ENCODE results near the gene ZC3H10. TPM values are rescaled to one million over a fixed set of nuclear protein-coding genes. Genes with fewer than 3 reads are reported as not detected.
A peak's percentile ranks its signal among the peaks of the same experiment; 100 is the strongest.

The ZC3H10 gene
- total and polyA plus RNA-seq, 2 of the 8 experiments (the other 6 are each of a cell fraction or from before 2014, with no cell fraction given), result 4.0 to 11.2 TPM

GRCh38 chr12:56120158-56120846, 2.2 kb downstream of the ZC3H10 start:
- Histone ChIP-seq H3K56ac (replicated peaks; ENCODE audit: insufficient read length, low read depth, low read length) (no peak overlapping the region), H2BK20ac (ENCODE audit: low read length) (no peak overlapping the region), H3K4ac (replicated peaks; ENCODE audit: insufficient read length, low read depth, low read length) (no peak overlapping the region), H3K36me3 (ENCODE audit: control insufficient read depth in 2 of 4, insufficient read depth in 4 of 4, low read length in 3 of 4) (peaks cover 0 to 19% (median 7%) of the 10 kb centered on the region in 4 experiments; a peak in 7 of 8 replicates), H2BK5ac (ENCODE audit: low read depth, low read length) (no peak overlapping the region), H3K79me2 (ENCODE audit: control insufficient read depth in 1 of 2, insufficient read depth in 2 of 2, low read length in 2 of 2) (peaks cover 3 to 13% of the 10 kb centered on the region in 2 experiments; a peak in 3 of 4 replicates), H3K9me3 (ENCODE audit: insufficient read depth in 2 of 2, low read depth in 1 of 2, low read length in 1 of 2) (no peaks in the 10 kb centered on the region), H2BK120ac (replicated peaks; ENCODE audit: low read depth, low read length) (no peak overlapping the region), H3K18ac (ENCODE audit: extremely low read depth, low read length) (no peak overlapping the region), H3K27me3 (replicated peaks in 1 of 4; ENCODE audit: control insufficient read depth in 3 of 4, extremely low read depth in 1 of 4, insufficient read depth in 3 of 4, low read length in 3 of 4) (no peaks in the 10 kb centered on the region), H3K23me2 (ENCODE audit: low read depth, low read length) (peaks cover 10% of the 10 kb centered on the region), H2BK12ac (ENCODE audit: low read depth, low read length) (no peak overlapping the region), H4K8ac (ENCODE audit: extremely low read depth, insufficient read depth, low read length) (no peak overlapping the region), H4K20me1 (replicated peaks in 1 of 2; ENCODE audit: control insufficient read depth in 1 of 2, insufficient read depth in 2 of 2, low read length in 2 of 2) (peaks cover 0 to 3% of the 10 kb centered on the region in 2 experiments), H2AK5ac (ENCODE audit: low read depth, low read length) (no peak overlapping the region), H3K4me2 (ENCODE audit: insufficient read depth in 1 of 2, low read depth in 2 of 2, low read length in 2 of 2) (0 out of 4 replicates have a peak overlapping the region, but pooled peaks of 1 of the 2 experiments have one; percentile 16), H4K5ac (ENCODE audit: insufficient read length, low read depth, low read length) (no peak overlapping the region), H2BK15ac (ENCODE audit: low read length) (no peak overlapping the region), H3K4me1 (replicated peaks in 1 of 4; ENCODE audit: control insufficient read depth in 3 of 4, insufficient read depth in 4 of 4, low read length in 3 of 4) (peaks cover 0 to 9% (median 5%) of the 10 kb centered on the region in 4 experiments; a peak in 5 of 7 replicates), H2AFZ (ENCODE audit: low read length) (no peak overlapping the region), H3K23ac (ENCODE audit: insufficient read length) (no peak overlapping the region), H3K27ac (ENCODE audit: low read depth, low read length) (no peak overlapping the region), H4K91ac (replicated peaks; ENCODE audit: insufficient read length, low read length) (no peak overlapping the region), H3K79me1 (ENCODE audit: low read depth, low read length) (no peaks in the 10 kb centered on the region; the same call in 1 of the 2 replicates), H3K9ac (replicated peaks in 1 of 4; ENCODE audit: extremely low read depth in 1 of 4, low read depth in 3 of 4, low read length in 3 of 4) (no peak overlapping the region), H3K14ac (ENCODE audit: insufficient read length) (no peak overlapping the region), H3K4me3 (ENCODE audit: extremely low read depth in 1 of 4, insufficient read depth in 2 of 4, low read depth in 3 of 4, low read length in 4 of 4) (no peak overlapping the region)
- ChIA-PET CTCF (ENCODE audit: partially characterized antibody) (interaction anchor here (0.6 to 5.3 kb wide), 24 partner anchors 10 to 187 kb away, joined by 3 to 47 read pairs (median 7); partner anchors contain the start of genes ESYT1, MYL6, MYL6B and PA2G4), POLR2A (ENCODE audit: partially characterized antibody) (interaction anchor here (0.9 to 7.1 kb wide), 7 partner anchors 8 to 146 kb away, joined by 3 to 267 read pairs (median 16); partner anchors contain the start of genes ERBB3, ESYT1, PA2G4 and RNF41)
- DNase-seq (ENCODE audit: low read depth in 1 of 2, low spot score in 2 of 2), result no peak
- 95% methylated on average over 17 of the region's 17 CpGs; no CpG with 5 or more reads in 1 of the 2 experiments for WGBS, 2 experiments (ENCODE audit: extremely low coverage in 1 of 2, insufficient coverage in 1 of 2, insufficient read length in 1 of 2, insufficient replicate concordance in 2 of 2, low coverage in 1 of 2, low lambda C conversion rate in 2 of 2, missing lambda C conversion rate in 1 of 2)
- FAIRE-seq, result no peak
- TF ChIP-seq HDAC2 (IDR thresholded peaks at IDR 0.05; ENCODE audit: borderline replicate concordance in 1 of 2, low read depth in 2 of 2, low read length in 2 of 2) (no peak), RXRA (IDR thresholded peaks at IDR 0.05; ENCODE audit: insufficient read depth, low read depth, low read length) (no peak), CTBP2 (IDR thresholded peaks at IDR 0.05; ENCODE audit: borderline replicate concordance, insufficient read depth, insufficient read length, low read length) (no peak), YY1 (IDR thresholded peaks at IDR 0.05; ENCODE audit: low read depth, low read length) (no peak), SRF (IDR thresholded peaks at IDR 0.05; ENCODE audit: low read depth, low read length) (no peak), TEAD4 (IDR thresholded peaks at IDR 0.05; ENCODE audit: low read depth, low read length) (no peak), CBX5 (IDR thresholded peaks at IDR 0.05; ENCODE audit: low read depth, low read length) (no peak), POLR2A (IDR thresholded peaks at IDR 0.05; ENCODE audit: control extremely low read depth in 1 of 2, low read depth in 2 of 2, low read length in 2 of 2) (no peak), RNF2 (IDR thresholded peaks at IDR 0.05; ENCODE audit: borderline replicate concordance, low read depth, low read length, missing control alignments, poor library complexity, severe bottlenecking) (no peak)
- TF ChIP-seq, protein P1, sequence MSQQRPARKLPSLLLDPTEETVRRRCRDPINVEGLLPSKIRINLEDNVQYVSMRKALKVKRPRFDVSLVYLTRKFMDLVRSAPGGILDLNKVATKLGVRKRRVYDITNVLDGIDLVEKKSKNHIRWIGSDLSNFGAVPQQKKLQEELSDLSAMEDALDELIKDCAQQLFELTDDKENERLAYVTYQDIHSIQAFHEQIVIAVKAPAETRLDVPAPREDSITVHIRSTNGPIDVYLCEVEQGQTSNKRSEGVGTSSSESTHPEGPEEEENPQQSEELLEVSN (IDR thresholded peaks at IDR 0.05), result no peak

Measured in H1 (cell line).